Fibroblast of mammary gland (primary cell): ENCODE data around the gene ZFAND5.

Source experiments
- DNase-seq: peaks from one replicate; pipeline ENCODE4 v3.0.0-alpha.2; 2010; ENCODE audit warnings: low read depth
- H3K4me3 ChIP-seq: 2 replicates; pipeline ENCODE4 v1.5.1; 2011; ENCODE audit warnings: low read depth, mild to moderate bottlenecking, low read length, moderate library complexity; ENCODE audit not compliant: control insufficient read depth
- CTCF ChIP-seq: conservative IDR thresholded peaks from 2 replicates; pipeline ENCODE4 v1.5.1; 2011; ENCODE audit warnings: low read depth, low read length, inconsistent platforms; ENCODE audit not compliant: control insufficient read depth, insufficient read depth

Gene ZFAND5

GRCh38 chr9:72364679-72365524 is at the start of gene ZFAND5:
TSS of gene ZFAND5 (minus strand) at chr9:72365208. CDS start at chr9:72360778, 4,430 bp downstream.
- peak; percentile 97 for DNase-seq
- TF ChIP-seq CTCF: no peak
- H3K4me3 ChIP-seq: peak within 1 kb of the TSS; percentile 89

GRCh38 chr9:72412483-72413040 is 47.6 kb upstream of the ZFAND5 start:
- no peak for DNase-seq
- H3K4me3 ChIP-seq: no peak overlapping the region
- TF ChIP-seq CTCF: no peak

GRCh38 chr9:72410214-72410613 is 45.2 kb upstream of the ZFAND5 start:
- no peak for DNase-seq
- TF ChIP-seq CTCF: no peak

GRCh38 chr9:72407114-72407513 is 42.1 kb upstream of the ZFAND5 start:
- H3K4me3 ChIP-seq: no peak overlapping the region
- TF ChIP-seq CTCF: no peak
- no peak for DNase-seq

More at GRCh38 chr9:72410214-72410613, 45.2 kb upstream of the ZFAND5 start:
- no peak overlapping the region for H3K4me3 ChIP-seq

GRCh38 chr9:72402744-72403143 is 37.7 kb upstream of the ZFAND5 start:
- DNase-seq: no peak
- H3K4me3 ChIP-seq: no peak overlapping the region
- no peak for TF ChIP-seq CTCF

GRCh38 chr9:72401396-72401795 is 36.4 kb upstream of the ZFAND5 start:
- no peak overlapping the region for H3K4me3 ChIP-seq
- DNase-seq: no peak
- no peak for TF ChIP-seq CTCF

- no peak for DNase-seq
- TF ChIP-seq CTCF: no peak
- H3K4me3 ChIP-seq: no peak overlapping the region
Observed at GRCh38 chr9:72400866-72401265, 35.9 kb upstream of the ZFAND5 start.
